GM18861 (cell line): ENCODE results near the gene RHBG.
"Not testable (repeated sequence)": the region's sequence is repeated elsewhere in the genome, so short reads cannot be mapped to it uniquely, and the experiment has no call there.

Experiments
- ATAC-seq: cut with Tn5 transposase; IDR thresholded peaks from one replicate; pipeline ENCODE4 v1.9.1; 2021; ENCODE audit not compliant: unreplicated experiment

RHBG gene

GRCh38 chr1:156359973-156360372 is 9.0 kb upstream of the RHBG start:
- no peak for ATAC-seq

- ATAC-seq, result no peak
Measured at GRCh38 chr1:156360534-156360933, 8.5 kb upstream of the RHBG start.

DNA sequence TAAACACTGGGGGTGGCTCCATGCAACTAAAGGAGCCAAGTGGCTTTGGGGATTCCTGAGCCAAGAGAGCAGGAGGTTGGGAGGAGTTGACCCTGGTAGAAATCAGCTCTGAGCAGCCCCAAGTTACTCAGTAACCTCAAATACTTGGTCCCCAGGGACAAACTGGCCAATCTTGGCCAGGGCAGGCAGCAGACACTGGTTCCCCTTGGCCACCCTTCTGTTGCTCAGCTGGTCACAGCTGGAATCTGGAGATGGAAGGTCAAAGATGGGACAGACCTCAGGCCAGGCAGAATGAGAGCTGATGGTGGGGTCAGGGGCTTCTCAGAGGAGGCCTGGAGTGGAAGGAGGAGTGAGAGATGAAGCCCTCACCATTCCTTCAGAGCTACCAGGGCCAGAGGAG is 3.3 kb upstream of the RHBG start:
- ATAC-seq, result no peak

DNA sequence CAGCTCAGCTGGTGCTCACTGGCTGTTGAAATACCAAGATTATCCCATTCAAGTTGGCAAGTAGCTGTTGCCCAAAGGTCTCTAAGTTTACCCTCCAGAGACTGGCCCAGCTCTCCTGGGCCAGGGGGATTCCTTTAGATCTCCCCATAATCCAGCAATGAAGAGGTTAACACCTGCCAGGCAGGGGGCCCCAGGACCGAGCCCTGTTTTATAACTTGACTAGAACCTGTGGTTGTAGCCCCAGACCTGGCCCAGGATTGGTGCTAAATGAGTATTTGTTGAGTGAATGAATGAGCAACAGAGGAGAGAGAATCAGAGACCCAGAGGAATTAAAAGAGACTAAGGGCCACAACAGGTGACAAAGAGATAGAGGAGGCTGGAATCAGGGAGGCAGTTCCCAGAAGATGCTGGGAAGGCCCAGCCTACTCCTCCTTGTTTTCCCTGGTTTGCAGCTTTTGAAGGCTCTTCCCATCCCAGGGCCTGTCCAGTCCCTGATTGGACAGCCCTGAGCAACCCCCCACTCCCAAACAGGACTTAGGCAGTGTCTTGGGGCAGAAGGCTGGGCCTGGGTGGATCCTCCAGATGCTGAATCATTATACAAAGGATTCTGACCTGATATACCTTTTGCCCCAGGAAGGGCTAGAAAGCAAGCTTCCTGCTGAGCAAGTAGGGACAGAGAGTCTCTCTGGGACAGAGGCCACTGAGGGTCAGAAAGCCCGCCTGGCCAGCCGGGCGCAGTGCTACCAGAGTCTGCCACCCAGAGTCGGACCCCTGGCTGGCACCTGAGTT is 2.4 kb upstream of the RHBG start:
- ATAC-seq, result no peak

GRCh38 chr1:156367383-156368156 is 1.4 kb upstream of the RHBG start:
- no peak for ATAC-seq

DNA sequence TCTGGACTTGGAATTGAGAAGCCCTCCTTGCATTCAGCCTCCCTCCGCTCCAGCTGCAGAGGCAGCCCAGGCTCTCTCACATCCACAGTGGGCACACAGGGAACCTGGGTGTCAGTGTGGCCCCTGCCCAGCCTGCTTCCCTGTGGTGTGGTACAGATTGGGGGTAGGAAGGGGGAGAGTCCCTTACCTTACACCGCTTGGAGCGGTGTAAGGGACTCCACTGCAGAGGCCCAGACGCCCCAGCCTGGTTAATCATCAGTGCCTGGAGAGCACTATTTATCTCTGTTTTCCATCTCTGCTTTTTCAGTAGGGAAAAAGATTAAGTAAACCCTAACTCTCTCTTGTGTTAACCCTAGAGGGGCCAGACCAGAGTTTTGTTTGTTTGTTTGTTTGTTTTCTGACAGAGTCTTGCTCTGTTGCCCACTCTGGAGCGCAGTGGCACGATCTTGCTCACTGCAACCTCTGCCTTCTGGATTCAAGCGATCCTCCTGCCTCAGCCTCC is 803 bp upstream of the RHBG start:
- ATAC-seq, result no peak

DNA sequence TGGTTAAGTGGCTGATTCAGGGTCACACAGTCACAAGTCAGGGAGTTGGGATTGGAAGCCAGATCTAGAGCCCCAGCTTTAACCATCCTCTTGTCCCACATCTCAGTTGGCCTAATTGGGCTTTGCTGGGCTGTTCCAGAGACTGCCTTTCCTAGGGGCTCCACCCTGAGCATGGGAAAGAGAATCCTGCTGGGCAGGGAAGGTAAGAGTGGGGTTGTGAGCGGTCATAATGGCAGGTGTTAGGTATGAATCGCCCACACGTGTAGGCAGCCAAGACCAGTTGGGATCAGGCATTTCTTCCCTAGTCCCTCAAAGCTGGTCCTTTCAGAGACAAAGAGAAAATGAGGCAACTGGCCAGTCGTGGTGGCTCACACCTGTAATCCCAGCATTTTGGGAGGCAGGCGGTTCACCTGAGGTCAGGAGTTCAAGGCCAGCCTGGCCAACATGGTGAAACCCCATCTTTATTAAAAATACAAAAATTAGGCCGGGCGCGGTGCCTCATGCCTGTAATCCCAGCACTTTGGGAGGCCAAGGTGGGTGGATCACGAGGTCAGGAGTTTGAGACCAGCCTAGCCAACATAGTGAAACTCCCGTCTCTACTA is 775 bp downstream of the RHBG start:
- not testable (repeated sequence) for ATAC-seq

GRCh38 chr1:156371553-156372264 is 2.7 kb downstream of the RHBG start:
- no peak for ATAC-seq

DNA sequence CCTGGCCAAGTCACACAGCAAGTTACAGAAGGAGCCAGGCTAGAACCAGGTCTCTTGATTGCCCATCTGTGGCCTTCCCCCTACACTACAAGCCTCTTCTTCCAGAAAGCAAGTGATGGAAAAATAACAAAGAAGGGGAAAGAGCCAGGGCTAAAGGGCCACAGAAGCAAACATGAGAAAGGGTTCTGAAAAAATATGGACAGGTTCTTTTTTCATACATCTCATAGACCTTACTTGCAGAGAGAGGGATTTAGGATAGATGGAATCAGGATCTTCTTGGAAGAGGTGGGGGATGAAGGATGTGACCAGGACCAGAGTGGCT is 3.2 kb downstream of the RHBG start:
- ATAC-seq, result no peak

DNA sequence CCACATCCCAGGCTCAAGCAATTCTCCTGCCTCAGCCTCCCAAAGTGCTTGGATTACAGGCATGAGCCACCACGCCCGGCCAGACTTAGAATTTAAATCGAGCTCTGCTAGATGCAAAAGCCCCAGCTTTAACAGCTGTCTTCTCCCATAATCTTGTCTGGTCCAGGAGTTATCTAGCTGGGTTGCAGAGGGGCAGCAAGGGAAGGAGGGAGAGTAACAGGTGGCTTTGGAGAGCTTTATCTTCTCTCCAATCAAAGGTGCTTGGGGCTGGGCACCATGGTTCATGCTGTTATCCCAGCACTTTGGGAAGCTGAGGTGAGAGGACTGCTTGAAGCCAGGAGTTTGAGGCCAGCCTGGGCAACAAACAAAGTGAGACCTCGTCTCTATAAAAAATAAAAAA is 3.9 kb downstream of the RHBG start:
- no peak for ATAC-seq

DNA sequence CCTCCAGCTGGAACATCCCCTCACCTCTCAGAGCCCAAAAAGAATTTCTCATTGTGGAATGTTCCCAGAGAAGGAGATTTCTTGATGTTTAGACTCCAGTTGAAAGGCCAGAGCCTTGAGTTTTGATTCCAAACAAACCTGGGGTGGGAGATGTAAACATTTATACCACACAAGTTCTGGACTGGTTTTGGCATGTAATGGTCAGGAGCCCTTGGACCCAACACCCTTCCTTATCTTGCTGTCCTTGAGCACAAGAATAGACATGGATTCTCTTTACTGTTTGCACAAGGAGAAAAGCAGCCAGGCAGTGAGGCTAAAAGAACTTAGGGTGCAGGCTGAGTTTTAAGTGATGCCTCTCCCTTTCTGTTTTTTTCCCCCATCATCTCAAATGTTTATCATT is 4.5 kb downstream of the RHBG start:
- ATAC-seq, result no peak

DNA sequence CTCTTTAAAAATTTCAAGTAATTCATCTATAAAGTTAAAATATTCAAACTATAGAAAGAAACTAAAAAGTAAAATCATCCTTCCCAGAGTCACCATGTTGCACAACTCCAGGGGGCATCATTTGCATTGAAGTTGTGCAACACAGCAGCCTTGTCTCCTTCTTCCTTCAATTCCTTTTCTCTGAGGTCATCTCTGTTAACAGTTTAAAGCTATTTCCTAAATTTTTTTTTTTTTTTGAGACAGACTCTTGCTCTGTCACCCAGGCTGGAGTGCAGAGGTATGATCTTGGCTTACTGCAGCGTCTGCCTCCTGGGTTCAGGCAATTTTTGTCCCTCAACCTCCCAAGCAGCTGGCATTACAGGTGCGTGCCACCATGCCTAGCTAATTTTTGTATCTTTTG is 7.1 kb downstream of the RHBG start:
- ATAC-seq, result no peak

DNA sequence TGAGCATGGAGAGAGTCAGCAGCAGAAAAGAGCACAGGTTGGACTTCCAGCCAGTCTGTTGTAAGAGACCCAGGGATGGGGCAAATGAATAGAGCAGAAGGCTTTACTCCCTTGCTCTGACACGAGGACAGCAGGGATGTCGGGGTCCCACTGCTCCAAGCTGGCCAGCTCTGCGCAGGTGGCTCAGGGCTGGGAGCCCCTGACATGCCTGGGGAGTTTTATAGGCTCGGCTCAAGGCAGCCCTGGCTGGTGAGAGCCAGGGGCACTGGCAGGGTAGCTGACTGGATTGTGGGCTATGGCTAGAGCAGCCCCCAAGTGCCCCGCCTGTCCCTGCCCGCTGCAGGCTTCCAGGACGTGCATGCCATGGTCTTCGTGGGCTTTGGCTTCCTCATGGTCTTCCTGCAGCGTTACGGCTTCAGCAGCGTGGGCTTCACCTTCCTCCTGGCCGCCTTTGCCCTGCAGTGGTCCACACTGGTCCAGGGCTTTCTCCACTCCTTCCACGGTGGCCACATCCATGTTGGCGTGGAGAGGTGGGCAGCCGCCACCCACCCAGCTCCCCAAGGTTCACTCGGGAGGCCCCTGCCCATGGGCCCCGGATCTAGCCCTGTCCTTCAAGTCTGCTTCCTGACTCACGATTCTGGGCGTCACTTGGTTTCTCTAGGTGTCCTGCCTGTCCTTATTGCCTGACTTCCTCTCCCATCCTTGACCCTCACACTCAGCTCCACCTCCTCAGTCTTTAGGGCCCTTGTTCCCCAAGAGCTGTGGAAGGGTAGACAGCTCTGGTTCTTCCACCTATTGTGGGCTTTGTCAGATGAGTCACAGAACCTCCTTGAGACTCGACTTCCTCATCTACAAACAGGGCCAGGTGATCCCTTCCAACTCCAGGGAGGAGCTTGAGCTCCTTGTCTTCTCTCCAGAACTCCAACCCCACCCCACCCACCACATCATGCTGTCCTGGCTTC is 8.2 kb downstream of the RHBG start:
- no peak for ATAC-seq

- ATAC-seq, result no peak
Measured at GRCh38 chr1:156378557-156378956, 9.5 kb downstream of the RHBG start.

GRCh38 chr1:156379420-156380165 is 10.6 kb downstream of the RHBG start:
- ATAC-seq, result no peak

DNA sequence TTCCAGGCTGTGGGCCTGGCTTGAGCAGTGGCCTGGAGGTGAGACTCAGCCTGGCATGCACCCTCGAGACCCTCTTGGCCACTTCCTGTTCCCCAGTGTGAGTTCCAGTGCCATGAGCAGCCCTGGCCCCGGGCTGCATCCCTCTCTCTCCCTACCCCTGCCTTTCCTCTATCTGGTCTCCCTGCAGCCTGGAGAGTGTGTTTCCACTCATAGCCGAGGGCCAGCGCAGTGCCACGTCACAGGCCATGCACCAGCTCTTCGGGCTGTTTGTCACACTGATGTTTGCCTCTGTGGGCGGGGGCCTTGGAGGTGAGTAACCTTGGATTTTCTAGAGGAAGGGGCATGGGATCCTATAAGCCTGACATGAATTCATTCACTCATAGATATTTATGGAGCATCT is 13.6 kb downstream of the RHBG start:
- ATAC-seq, result no peak

DNA sequence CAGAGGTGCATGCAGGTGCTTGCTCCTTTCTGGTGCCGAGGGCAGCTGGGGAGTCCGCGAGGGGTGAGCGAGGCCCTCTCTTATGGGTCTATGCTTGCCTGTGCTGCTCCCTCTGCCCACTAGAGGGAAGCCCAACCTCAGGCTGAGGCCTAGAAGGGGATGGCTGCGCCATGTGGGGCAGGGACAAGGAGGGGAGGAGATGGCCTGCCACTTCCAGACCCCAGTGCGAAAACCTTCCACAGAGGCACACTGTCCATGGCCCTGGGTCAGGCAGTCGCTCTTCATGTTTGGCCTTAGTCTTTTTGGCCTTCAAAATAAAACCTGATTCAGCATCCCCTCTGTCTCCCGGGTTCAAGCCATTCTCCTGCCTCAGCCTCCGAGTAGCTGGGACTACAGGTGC is 14.0 kb downstream of the RHBG start:
- ATAC-seq, result no peak

DNA sequence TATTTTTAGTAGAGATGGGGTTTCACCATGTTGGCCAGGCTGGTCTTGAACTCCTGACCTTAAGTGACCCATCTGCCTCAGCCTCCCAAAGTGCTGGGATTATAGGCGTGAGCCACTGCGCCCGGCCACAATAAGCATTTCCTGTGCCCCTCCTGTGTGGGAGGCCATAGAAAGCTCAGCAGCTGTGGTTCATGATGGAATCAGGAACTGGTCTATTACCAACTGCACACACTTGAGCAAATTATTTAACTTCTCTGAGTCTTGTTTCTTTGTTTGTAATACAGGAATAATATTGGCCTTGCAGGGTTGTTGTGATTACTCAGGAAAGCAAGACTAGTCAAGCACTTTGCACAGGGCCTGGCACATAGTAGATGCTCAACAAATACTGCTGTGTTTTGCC is 15.0 kb downstream of the RHBG start:
- ATAC-seq, result no peak

DNA sequence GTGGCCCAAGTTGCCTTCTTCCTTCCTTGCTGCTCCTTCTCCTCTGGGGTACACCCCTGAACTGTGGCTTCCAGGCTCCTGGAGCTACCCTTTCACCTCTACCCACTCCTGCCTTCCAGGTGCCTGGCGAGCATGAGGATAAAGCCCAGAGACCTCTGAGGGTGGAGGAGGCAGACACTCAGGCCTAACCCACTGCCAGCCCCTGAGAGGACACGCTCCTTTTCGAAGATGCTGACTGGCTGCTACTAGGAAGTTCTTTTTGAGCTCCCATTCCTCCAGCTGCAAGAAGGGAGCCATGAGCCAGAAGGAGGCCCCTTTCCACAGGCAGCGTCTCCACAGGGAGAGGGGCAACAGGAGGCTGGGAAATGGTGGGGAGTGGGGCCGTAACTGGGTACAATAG is 15.6 kb downstream of the RHBG start:
- no peak for ATAC-seq
